ENCODE results near the gene SERINC1. TPM values are rescaled to one million over a fixed set of nuclear protein-coding genes. Genes with fewer than 3 reads are reported as not detected.
A peak's percentile ranks its signal among the peaks of the same experiment; 100 is the strongest.

Gene SERINC1
- total RNA-seq, 6 experiments from 2014 or later: 161 to 215 (median 179) TPM

DNA sequence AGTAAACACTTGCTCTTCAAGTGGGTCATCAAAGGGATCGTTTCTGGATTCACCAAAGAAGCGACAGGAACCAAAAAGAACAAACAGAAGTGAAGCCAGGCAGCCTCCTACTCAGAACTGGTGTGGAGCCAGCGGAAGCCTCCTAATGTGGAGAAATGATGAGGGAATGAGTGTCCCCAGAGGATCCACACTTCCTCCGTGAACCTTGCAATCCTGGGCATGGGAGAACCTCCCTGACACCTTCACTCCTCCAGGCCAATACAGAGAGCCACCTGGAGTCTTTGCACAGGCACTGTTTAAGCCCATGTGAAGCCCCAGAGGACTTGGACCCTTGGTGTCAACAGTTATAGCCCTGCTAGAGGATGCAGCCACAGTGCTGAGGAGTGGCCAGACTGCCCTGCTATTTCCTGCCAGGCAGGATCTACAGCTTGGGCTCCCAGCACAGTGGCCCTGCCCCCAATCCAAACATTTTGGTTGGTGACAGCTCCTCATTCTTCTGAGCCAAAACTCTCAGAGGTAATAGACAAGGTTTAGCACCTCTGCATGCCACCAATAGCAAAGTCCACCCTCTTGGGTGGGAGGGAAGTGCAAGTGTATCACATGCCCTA lies 23.2 kb upstream of the SERINC1 start:
- TF ChIP-seq, protein P1, sequence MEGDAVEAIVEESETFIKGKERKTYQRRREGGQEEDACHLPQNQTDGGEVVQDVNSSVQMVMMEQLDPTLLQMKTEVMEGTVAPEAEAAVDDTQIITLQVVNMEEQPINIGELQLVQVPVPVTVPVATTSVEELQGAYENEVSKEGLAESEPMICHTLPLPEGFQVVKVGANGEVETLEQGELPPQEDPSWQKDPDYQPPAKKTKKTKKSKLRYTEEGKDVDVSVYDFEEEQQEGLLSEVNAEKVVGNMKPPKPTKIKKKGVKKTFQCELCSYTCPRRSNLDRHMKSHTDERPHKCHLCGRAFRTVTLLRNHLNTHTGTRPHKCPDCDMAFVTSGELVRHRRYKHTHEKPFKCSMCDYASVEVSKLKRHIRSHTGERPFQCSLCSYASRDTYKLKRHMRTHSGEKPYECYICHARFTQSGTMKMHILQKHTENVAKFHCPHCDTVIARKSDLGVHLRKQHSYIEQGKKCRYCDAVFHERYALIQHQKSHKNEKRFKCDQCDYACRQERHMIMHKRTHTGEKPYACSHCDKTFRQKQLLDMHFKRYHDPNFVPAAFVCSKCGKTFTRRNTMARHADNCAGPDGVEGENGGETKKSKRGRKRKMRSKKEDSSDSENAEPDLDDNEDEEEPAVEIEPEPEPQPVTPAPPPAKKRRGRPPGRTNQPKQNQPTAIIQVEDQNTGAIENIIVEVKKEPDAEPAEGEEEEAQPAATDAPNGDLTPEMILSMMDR (IDR thresholded peaks at IDR 0.05): no peak
- Mint-ChIP-seq H3K36me3 (ENCODE audit: low read depth) (no peaks in the 10 kb centered on the region), H3K27me3 (ENCODE audit: insufficient read depth) (no peaks in the 10 kb centered on the region), H3K27ac (no peak overlapping the region), H3K4me1 (ENCODE audit: low read depth) (no peaks in the 10 kb centered on the region), H3K4me3 (no peak overlapping the region), H3K9me3 (no peaks in the 10 kb centered on the region; the same call in 1 of the 2 replicates)
- no peak for DNase-seq

DNA sequence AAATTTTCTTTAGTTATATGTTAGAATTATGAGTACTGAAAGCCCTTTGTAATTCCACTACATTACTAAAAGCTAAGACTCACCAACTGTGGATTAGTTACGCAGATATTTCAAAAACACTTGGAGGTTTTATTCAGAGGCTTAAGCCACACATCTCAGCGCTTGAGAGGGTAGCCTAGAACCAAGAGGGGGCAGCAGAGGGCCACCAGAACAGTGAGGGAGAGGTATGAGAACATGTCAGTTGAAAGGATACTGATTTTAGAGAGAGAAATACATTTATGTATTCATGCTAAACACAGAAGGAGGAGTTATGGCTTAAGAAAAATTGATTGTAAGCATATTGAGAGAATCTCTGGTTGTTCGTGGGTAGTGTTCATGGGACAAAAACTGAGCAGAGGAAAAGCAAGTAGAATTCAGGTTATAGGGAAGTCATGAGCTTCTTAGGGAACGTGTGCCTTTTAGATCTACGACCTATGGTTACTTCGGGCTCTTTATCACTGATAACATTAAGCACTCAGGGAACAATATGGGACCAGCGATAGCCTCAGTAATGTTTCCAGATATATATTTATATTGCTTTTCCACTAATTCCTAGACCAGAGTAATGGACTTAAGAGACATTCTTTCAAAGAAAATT lies 20.4 kb upstream of the SERINC1 start:
- H3K27ac Mint-ChIP-seq: no peak overlapping the region
- H3K27me3 Mint-ChIP-seq (ENCODE audit: insufficient read depth): no peaks in the 10 kb centered on the region
- no peaks in the 10 kb centered on the region for H3K36me3 Mint-ChIP-seq (ENCODE audit: low read depth)

DNA sequence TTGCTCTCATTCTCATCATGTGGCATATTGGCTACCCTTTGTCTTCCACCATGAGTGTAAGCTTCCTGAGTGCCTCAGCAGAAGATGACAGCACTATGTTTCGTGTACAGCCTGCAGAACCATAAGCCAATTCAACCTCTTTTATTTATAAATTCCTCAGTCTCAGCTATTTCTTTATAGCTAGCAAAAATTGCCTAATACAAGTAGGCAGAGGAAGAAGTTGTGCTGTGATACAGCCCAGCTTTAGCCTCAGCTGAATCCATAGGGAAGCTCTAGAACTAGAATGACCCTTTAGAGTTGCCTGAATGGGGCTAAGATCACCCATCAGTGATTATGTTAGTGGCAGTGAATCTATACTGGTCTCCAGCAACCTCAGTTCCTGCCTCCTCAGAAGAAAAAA lies 19.0 kb upstream of the SERINC1 start:
- no peak for DNase-seq
- Mint-ChIP-seq H3K4me3 (peak overlapping the region; percentile 31; the same call in 1 of the 2 replicates), H3K36me3 (ENCODE audit: low read depth) (no peaks in the 10 kb centered on the region), H3K4me1 (ENCODE audit: low read depth) (no peaks in the 10 kb centered on the region), H3K27me3 (ENCODE audit: insufficient read depth) (no peaks in the 10 kb centered on the region), H3K27ac (no peak overlapping the region), H3K9me3 (no peaks in the 10 kb centered on the region)
- TF ChIP-seq, protein P1 (IDR thresholded peaks at IDR 0.05): no peak

More for the DNA sequence above, 20.4 kb upstream of the SERINC1 start:
- TF ChIP-seq, protein P1 (IDR thresholded peaks at IDR 0.05): peak; percentile 86
- Mint-ChIP-seq H3K4me1 (ENCODE audit: low read depth) (no peaks in the 10 kb centered on the region), H3K9me3 (no peaks in the 10 kb centered on the region; the same call in 1 of the 2 replicates), H3K4me3 (no peak overlapping the region; the same call in 1 of the 2 replicates)
- DNase-seq: peak; percentile 60

DNA sequence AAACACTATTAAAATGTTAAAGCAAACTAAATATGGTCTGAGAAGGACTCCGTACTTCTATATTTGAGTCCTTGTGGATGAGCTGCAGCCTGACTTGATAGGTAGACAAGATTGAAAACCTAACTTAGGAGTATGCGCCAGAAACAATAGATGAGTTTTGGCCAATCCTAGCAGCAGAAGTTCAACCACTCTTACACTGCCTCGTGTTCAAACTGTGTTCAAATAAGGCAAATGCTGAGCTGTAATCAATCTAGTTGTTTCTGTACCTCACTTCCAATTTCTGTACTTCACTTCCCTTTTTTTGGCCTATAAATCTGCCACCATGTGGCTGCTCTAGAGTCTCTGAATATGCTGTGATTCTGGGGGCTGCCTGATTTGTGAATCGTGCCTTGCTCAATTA lies 13.2 kb upstream of the SERINC1 start:
- H3K9me3 Mint-ChIP-seq: no peaks in the 10 kb centered on the region
- H3K36me3 Mint-ChIP-seq (ENCODE audit: low read depth): no peaks in the 10 kb centered on the region
- no peaks in the 10 kb centered on the region for H3K4me1 Mint-ChIP-seq (ENCODE audit: low read depth)
- TF ChIP-seq, protein P1 (IDR thresholded peaks at IDR 0.05): no peak
- no peak overlapping the region for H3K4me3 Mint-ChIP-seq
- H3K27me3 Mint-ChIP-seq (ENCODE audit: insufficient read depth): no peaks in the 10 kb centered on the region
- H3K27ac Mint-ChIP-seq: no peak overlapping the region
- DNase-seq: no peak

DNA sequence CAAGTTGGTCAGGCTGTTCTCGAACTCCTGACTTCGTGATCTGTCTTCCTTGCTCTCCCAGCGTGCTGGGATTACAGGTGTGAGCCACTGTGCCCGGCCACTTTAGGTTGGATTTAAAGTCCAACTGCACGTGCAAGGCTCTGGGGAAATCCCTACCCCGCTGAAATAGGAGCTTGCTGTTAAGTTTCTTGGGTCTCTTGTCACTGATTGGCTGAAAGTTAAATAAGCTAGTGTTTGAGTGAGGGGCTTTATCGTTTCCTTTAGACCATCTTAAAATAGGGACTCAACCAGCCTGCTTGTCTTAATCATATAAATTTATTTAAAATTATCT lies 11.1 kb upstream of the SERINC1 start:
- DNase-seq: no peak
- Mint-ChIP-seq H3K9me3 (no peaks in the 10 kb centered on the region), H3K36me3 (ENCODE audit: low read depth) (no peaks in the 10 kb centered on the region), H3K4me1 (ENCODE audit: low read depth) (no peaks in the 10 kb centered on the region), H3K4me3 (no peak overlapping the region), H3K27me3 (ENCODE audit: insufficient read depth) (no peaks in the 10 kb centered on the region), H3K27ac (no peak overlapping the region)
- TF ChIP-seq, protein P1 (IDR thresholded peaks at IDR 0.05): no peak

All from HFFc6 (cell line).